Measurements from ENCODE around the gene CPXM2.

- TF ChIP-seq CTCF (conservative IDR thresholded peaks at IDR 0.05; ENCODE audit: low read depth, low read length): no peak
- no peak for TF ChIP-seq EZH2 (IDR thresholded peaks at IDR 0.05; ENCODE audit: low read length, unreplicated experiment)
- no peak for TF ChIP-seq EZH2phosphoT487 (IDR thresholded peaks at IDR 0.05; ENCODE audit: borderline replicate concordance, low read length)
Observed at GRCh38 chr10:123742751-123743440, 148.7 kb downstream of the CPXM2 start.
